Fibroblast of the conjunctiva (primary cell): Measurements from ENCODE around the gene TMEM18.

Experiments used
- DNase-seq: peaks from one replicate; pipeline ENCODE4 v3.0.0-alpha.2; 2010; ENCODE audit warnings: low read depth

Gene TMEM18

GRCh38 chr2:618005-618404 is 59.2 kb downstream of the TMEM18 start:
- DNase-seq, result no peak
